Calu3 (cell line): ENCODE measurements around the gene GHR. TPM values are rescaled to one million over a fixed set of nuclear protein-coding genes. Genes with fewer than 3 reads are reported as not detected.

Source experiments
- BruUV-seq: library from RNA; stranded (reverse); fragments of 400-500 nt; replicated peaks from 2 replicates; lab custom pipeline; 2021; lab: Mats Ljungman, UMichigan
- CTCF ChIA-PET: fragments of 300-600 bp; sonication (Branson Sonifier 250); formaldehyde crosslinking; loops from one replicate; lab custom pipeline; 2022; ENCODE audit warnings: antibody characterized with exemption; lab: Charles Lee
- DNase-seq: peaks from one replicate; pipeline ENCODE4 v3.0.0; 2022
- H3K27ac Mint-ChIP-seq: one replicate; pipeline ENCODE4 v1.8.0; 2022; ENCODE audit warnings: mixed read lengths; ENCODE audit not compliant: unreplicated experiment
- H3K27me3 Mint-ChIP-seq: one replicate; pipeline ENCODE4 v1.8.0; 2022; ENCODE audit warnings: mixed read lengths; ENCODE audit not compliant: unreplicated experiment
- H3K36me3 Mint-ChIP-seq: one replicate; pipeline ENCODE4 v1.8.0; 2022; ENCODE audit warnings: mild to moderate bottlenecking, moderate library complexity, mixed read lengths; ENCODE audit not compliant: insufficient read depth, unreplicated experiment
- H3K4me1 Mint-ChIP-seq: one replicate; pipeline ENCODE4 v1.8.0; 2022; ENCODE audit warnings: mild to moderate bottlenecking, low read depth, mixed read lengths; ENCODE audit not compliant: unreplicated experiment
- H3K4me3 Mint-ChIP-seq: one replicate; pipeline ENCODE4 v1.8.0; 2022; ENCODE audit warnings: mild to moderate bottlenecking, low read depth, moderate library complexity, mixed read lengths; ENCODE audit not compliant: unreplicated experiment
- H3K9me3 Mint-ChIP-seq: one replicate; pipeline ENCODE4 v1.8.0; 2022; ENCODE audit warnings: low read depth, mixed read lengths; ENCODE audit not compliant: unreplicated experiment
- CTCF ChIP-seq: fragments of 200-600 bp; IDR thresholded peaks from one replicate; pipeline ENCODE4 v1.8.0; 2022; ENCODE audit warnings: antibody characterized with exemption; ENCODE audit not compliant: unreplicated experiment
- intact Hi-C: fragments of 100-400 bp; cut with micrococcal nuclease; formaldehyde crosslinking; loops from one replicate; pipeline ENCODE4 v1.10.0; 2022; ENCODE audit not compliant: unreplicated experiment
- total RNA-seq: library from RNA; stranded (reverse); gene quantifications from 2 replicates; pipeline ENCODE4 v1.2.3, GENCODE V29; 2022

GHR gene
- total RNA-seq, 1 experiment from 2014 or later: 0.45 TPM

GRCh38 chr5:42586625-42587024 lies 163.4 kb downstream of the GHR start:
- H3K27ac Mint-ChIP-seq: no peak overlapping the region
- TF ChIP-seq CTCF: no peak
- no peaks in the 10 kb centered on the region for H3K36me3 Mint-ChIP-seq
- H3K4me1 Mint-ChIP-seq: no peaks in the 10 kb centered on the region
- DNase-seq: no peak
- H3K9me3 Mint-ChIP-seq: no peaks in the 10 kb centered on the region
- intact Hi-C loops: loop anchor here (5.0 to 10.0 kb wide), 4 partner anchors 162 to 582 kb away; partner anchors contain the start of gene GHR
- BruUV-seq: no TSS peak
- H3K4me3 Mint-ChIP-seq: no peak overlapping the region
- H3K27me3 Mint-ChIP-seq: peaks cover 77% of the 10 kb centered on the region
- CTCF ChIA-PET: no interaction called here

- H3K4me1 Mint-ChIP-seq: no peaks in the 10 kb centered on the region
- H3K4me3 Mint-ChIP-seq: no peak overlapping the region
- H3K36me3 Mint-ChIP-seq: no peaks in the 10 kb centered on the region
- no TSS peak for BruUV-seq
- intact Hi-C loops: loop anchor here (5.0 to 10.0 kb wide), 4 partner anchors 162 to 582 kb away; partner anchors contain the start of gene GHR
- CTCF ChIA-PET: no interaction called here
- peaks cover 77% of the 10 kb centered on the region for H3K27me3 Mint-ChIP-seq
- H3K9me3 Mint-ChIP-seq: no peaks in the 10 kb centered on the region
- H3K27ac Mint-ChIP-seq: no peak overlapping the region
- TF ChIP-seq CTCF: no peak
- no peak for DNase-seq
These were observed 164.0 kb downstream of the GHR start for GRCh38 chr5:42587096-42587723.

GRCh38 chr5:42590566-42590965 lies 167.3 kb downstream of the GHR start:
- no peaks in the 10 kb centered on the region for H3K4me1 Mint-ChIP-seq
- no peak overlapping the region for H3K27ac Mint-ChIP-seq
- no peak for DNase-seq
- no peak for TF ChIP-seq CTCF
- BruUV-seq: no TSS peak
- intact Hi-C loops: no loop called here
- no peaks in the 10 kb centered on the region for H3K36me3 Mint-ChIP-seq
- H3K9me3 Mint-ChIP-seq: no peaks in the 10 kb centered on the region
- CTCF ChIA-PET: no interaction called here
- no peak overlapping the region for H3K4me3 Mint-ChIP-seq
- H3K27me3 Mint-ChIP-seq: peaks cover 65% of the 10 kb centered on the region

GRCh38 chr5:42591015-42591414 lies 167.8 kb downstream of the GHR start:
- no TSS peak for BruUV-seq
- CTCF ChIA-PET: interaction anchor here (0.6 kb wide), 2 partner anchors 9 to 731 kb away, joined by 3 to 5 read pairs; no protein-coding TSS in a partner anchor
- intact Hi-C loops: no loop called here

More at GRCh38 chr5:42591015-42591414, 167.8 kb downstream of the GHR start:
- Mint-ChIP-seq H3K27me3 (peaks cover 65% of the 10 kb centered on the region), H3K4me1 (no peaks in the 10 kb centered on the region), H3K36me3 (no peaks in the 10 kb centered on the region), H3K4me3 (no peak overlapping the region), H3K27ac (no peak overlapping the region), H3K9me3 (no peaks in the 10 kb centered on the region)
- TF ChIP-seq CTCF: no peak
- DNase-seq: no peak
